ENCODE measurements around the gene CSDE1.
"Not testable (repeated sequence)": the region's sequence is repeated elsewhere in the genome, so short reads cannot be mapped to it uniquely, and the experiment has no call there.

Gene CSDE1

GRCh38 chr1:114779722-114780121 lies 21.9 kb upstream of the CSDE1 start:
- no peak for TF ChIP-seq CTCF (IDR thresholded peaks at IDR 0.05; ENCODE audit: low read depth, low read length)
- H3K4me3 ChIP-seq (ENCODE audit: low read depth, low read length) = peak overlapping the region; percentile 95

DNA sequence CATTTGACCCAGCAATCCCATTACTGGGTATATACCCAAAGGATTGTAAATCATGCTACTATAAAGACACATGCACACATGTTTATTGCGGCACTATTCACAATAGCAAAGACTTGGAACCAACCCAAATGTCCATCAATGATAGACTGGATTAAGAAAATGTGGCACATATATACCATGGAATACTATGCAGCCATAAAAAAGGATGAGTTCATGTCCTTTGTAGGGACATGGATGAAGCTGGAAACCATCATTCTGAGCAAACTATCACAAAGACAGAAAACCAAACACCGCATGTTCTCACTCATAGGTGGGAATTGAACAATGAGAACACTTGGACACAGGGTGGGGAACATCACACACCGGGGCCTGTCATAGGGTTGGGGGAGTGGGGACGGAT lies 18.9 kb upstream of the CSDE1 start:
- not testable (repeated sequence) for H3K4me3 ChIP-seq (ENCODE audit: low read depth, low read length)

DNA sequence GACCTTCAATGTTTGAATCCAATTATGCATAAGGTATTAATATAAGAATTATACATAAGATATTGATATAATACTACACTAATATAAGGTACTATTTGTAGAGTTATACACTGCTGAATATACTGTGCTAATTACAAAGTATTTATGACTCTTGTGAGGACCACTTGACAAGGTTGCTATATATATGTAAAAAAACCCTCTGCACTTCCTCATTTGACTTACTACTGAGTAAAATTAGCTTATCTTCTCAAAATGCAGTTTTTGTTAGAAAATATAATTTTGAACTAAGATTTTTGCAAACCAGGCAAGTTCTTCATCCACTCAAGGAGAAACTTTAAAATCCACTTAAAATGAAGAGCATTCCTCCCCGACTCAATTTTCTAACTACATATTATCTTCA lies 14.2 kb upstream of the CSDE1 start:
- no peak for TF ChIP-seq CTCF (IDR thresholded peaks at IDR 0.05; ENCODE audit: low read depth, low read length)
- no peak overlapping the region for H3K4me3 ChIP-seq (ENCODE audit: low read depth, low read length)

DNA sequence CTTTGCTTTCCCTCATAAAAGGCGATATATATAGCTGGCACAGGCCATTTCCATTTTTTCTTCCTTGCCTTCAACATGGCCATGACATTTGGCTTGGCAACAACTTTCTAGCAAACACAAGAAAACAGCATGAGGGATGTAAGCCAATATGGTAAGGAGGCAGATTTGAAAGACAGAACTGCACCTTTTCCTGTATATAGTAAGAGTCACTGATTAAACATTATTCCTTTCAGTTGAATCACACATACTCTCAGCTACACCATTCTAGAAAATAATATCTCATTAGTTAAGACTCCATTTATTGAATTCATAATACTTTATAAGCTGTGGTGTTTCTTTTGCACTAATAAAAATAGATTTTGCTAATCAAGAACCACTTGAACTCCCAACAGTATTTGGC lies 13.2 kb upstream of the CSDE1 start:
- TF ChIP-seq CTCF (IDR thresholded peaks at IDR 0.05; ENCODE audit: low read depth, low read length) = no peak
- no peak overlapping the region for H3K4me3 ChIP-seq (ENCODE audit: low read depth, low read length)

GRCh38 chr1:114764689-114765088 lies 6.9 kb upstream of the CSDE1 start:
- TF ChIP-seq CTCF (IDR thresholded peaks at IDR 0.05; ENCODE audit: low read depth, low read length) = no peak
- H3K4me3 ChIP-seq (ENCODE audit: low read depth, low read length) = no peak overlapping the region

DNA sequence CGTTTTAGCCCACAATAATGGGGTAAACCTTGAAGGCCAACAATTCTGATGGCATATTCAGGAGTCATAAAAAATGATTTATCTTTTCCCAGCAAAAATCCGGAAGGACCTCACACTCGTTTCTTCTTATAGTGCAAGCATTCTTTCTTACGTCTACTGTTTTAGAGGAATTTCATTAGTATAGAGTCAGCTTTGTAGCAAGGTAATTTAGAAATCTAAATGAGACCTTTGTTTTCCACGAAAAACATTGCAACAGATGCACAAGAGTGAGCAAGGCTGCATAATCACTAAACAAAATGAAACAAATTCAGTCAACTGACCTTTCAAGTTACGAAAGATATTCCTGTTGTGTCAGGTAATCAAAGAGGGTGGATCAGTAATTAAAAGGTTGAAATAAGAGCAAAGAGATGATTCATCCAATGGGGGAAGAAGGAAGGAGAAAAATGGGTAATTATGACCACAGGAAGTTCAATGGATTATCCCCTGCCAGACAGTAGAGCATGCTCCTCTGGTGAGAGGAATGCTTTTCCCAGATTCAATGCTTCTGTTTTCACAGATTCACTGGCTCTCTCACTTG lies 560 bp upstream of the CSDE1 start:
- peak overlapping the region; percentile 100 for H3K4me3 ChIP-seq (ENCODE audit: low read depth, low read length)
- no peak; the same call in 1 of the 2 replicates for TF ChIP-seq CTCF (IDR thresholded peaks at IDR 0.05; ENCODE audit: low read depth, low read length)

- peak overlapping the region; percentile 100 for H3K4me3 ChIP-seq (ENCODE audit: low read depth, low read length)
- no peak for TF ChIP-seq CTCF (IDR thresholded peaks at IDR 0.05; ENCODE audit: low read depth, low read length)
Measured at GRCh38 chr1:114756949-114757454, 782 bp downstream of the CSDE1 start.

Measured in WI38 (cell line).